GM12872 (cell line): Measurements from ENCODE around the gene SLC4A5.
A peak's percentile ranks its signal among the peaks of the same experiment; 100 is the strongest.

Experiments used
- TF ChIP-seq, protein P1 (sequence below): IDR thresholded peaks from 3 replicates; pipeline ENCODE4 v1.5.1; 2011; ENCODE audit warnings: low read depth, mild to moderate bottlenecking, low read length, moderate library complexity; ENCODE audit not compliant: insufficient read depth

SLC4A5 gene

DNA sequence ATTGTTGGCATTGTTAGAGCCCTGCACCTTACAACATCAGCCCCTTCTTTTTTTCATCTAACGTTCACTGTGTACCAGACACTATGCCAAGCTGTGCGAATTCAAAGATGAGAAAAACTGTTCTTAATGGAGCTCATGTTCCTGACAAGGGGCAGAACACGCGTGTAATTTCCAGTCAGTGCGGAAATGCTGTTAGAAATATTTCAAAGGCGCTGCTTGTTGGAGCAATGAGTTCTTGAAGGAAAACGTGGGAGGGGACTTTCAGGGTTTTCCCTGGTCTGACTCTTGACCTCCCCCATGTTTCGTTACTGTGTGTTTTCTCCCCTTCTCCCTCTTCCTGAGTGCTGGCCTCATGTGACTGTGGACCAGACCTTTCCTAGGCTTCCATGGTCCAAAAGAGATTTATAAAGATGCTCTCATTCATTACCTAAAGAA is 143.3 kb downstream of the SLC4A5 start:
- TF ChIP-seq, protein P1, sequence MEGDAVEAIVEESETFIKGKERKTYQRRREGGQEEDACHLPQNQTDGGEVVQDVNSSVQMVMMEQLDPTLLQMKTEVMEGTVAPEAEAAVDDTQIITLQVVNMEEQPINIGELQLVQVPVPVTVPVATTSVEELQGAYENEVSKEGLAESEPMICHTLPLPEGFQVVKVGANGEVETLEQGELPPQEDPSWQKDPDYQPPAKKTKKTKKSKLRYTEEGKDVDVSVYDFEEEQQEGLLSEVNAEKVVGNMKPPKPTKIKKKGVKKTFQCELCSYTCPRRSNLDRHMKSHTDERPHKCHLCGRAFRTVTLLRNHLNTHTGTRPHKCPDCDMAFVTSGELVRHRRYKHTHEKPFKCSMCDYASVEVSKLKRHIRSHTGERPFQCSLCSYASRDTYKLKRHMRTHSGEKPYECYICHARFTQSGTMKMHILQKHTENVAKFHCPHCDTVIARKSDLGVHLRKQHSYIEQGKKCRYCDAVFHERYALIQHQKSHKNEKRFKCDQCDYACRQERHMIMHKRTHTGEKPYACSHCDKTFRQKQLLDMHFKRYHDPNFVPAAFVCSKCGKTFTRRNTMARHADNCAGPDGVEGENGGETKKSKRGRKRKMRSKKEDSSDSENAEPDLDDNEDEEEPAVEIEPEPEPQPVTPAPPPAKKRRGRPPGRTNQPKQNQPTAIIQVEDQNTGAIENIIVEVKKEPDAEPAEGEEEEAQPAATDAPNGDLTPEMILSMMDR: no peak

- TF ChIP-seq, protein P1: no peak
These were observed 143.9 kb downstream of the SLC4A5 start for GRCh38 chr2:74199275-74199701.

GRCh38 chr2:74198461-74199274 is 144.5 kb downstream of the SLC4A5 start, which contains the start of gene MTHFD2:
MTHFD2 (plus strand) TSS chr2:74198615; CDS start chr2:74198642, 27 bp downstream.
- TF ChIP-seq, protein P1: peak; percentile 91

DNA sequence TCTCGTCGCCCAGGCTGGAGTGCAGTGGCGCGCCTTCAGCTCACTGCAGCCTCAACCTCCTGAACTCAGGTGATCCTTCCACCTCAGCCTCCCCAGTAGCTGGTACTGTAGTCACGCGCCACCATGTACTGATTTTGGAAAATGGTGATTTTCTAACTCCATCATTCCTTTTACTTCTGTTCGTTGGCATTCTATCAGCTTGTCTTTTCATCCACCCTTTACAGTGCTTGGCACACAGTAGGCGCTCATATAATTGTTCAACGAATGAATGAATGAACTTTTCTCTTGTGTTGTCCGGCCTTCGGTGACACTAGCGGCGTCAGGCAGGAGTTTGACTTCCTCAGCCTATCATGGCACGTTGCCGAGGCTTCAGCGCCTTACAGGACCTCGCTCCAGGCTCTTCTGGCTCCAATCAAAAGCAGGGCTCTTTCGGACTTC is 145.2 kb downstream of the SLC4A5 start:
- TF ChIP-seq, protein P1: no peak

- TF ChIP-seq, protein P1: no peak
These were observed 146.2 kb downstream of the SLC4A5 start for GRCh38 chr2:74197049-74197448.

DNA sequence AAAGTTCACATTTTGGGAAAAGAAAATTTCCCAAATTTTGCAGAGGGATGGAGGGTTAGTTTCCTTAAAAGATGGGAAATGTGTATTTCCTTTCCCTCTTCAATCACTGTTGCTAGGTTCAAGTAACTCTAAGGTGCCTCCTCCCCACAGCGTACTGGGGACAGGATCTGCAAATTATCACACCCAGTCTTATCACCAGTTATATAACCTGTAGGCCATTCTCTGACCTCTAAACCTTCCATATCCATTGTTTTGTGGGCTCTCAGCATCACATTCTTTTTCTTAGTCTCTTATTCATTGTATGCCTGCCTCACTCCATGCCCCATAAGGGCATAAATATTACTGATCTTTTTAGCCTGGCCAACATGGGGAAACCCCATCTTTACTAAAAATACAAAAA is 148.4 kb downstream of the SLC4A5 start:
- TF ChIP-seq, protein P1: no peak

GRCh38 chr2:74191596-74192380 is 151.4 kb downstream of the SLC4A5 start:
- TF ChIP-seq, protein P1: no peak
